ENCODE data around the gene CILP. TPM values are rescaled to one million over a fixed set of nuclear protein-coding genes. Genes with fewer than 3 reads are reported as not detected.

The CILP gene
- polyA plus RNA-seq, 4 donors: 0.67 to 8.7 (median 0.77) TPM

DNA sequence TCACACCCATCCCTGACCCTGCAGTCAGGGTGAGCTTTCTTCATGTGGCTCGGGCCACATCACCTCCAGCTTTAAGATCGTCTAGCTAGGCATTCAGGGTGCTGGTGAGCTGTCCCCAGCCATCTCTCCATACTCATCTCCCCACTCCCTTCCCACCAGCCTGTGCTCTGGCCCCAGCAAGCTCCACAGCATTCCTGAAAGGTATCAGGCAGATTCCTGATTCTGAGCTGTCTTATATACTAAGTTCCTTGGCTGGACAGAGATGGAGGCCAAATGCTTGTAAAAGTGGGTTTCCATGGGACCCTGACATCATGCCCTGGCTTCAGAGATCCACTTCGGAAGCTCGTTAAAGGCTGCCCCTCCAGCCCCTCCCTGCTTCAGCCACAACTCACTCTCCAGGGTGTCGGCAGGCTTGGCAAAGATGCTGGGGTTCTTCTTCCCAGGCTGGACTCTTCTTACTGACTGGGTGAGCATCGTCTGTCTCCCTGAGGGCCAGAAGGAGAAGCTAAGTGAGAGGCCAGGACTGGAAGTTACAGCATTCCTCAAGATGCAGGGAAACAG, 3.9 kb downstream of the CILP start:
- Histone ChIP-seq H3K27me3 (ENCODE audit: control insufficient read depth in 3 of 3, insufficient read depth in 3 of 3, low read length in 3 of 3) (no peaks in the 10 kb centered on the region), H3K4me3 (ENCODE audit: low read depth in 1 of 3, low read length in 3 of 3) (no peak overlapping the region), H3K27ac (ENCODE audit: low read depth in 1 of 3, low read length in 2 of 3) (no peak overlapping the region), H3K9me3 (ENCODE audit: control insufficient read depth in 2 of 2, insufficient read depth in 1 of 2, low read depth in 1 of 2, low read length in 1 of 2) (no peaks in the 10 kb centered on the region), H3K36me3 (ENCODE audit: control insufficient read depth in 3 of 3, insufficient read depth in 2 of 3, low read depth in 1 of 3, low read length in 3 of 3) (no peaks in the 10 kb centered on the region), H3K4me1 (ENCODE audit: control insufficient read depth in 3 of 3, insufficient read depth in 2 of 3, low read depth in 1 of 3, low read length in 2 of 3) (peaks cover 0 to 8% (median 0%) of the 10 kb centered on the region in 3 donors)
- WGBS, 3 donors: 73 to 82% (median 76%) methylated on average over 6 of the region's 6 CpGs
- DNase-seq (no peak), FAIRE-seq (no peak)

DNA sequence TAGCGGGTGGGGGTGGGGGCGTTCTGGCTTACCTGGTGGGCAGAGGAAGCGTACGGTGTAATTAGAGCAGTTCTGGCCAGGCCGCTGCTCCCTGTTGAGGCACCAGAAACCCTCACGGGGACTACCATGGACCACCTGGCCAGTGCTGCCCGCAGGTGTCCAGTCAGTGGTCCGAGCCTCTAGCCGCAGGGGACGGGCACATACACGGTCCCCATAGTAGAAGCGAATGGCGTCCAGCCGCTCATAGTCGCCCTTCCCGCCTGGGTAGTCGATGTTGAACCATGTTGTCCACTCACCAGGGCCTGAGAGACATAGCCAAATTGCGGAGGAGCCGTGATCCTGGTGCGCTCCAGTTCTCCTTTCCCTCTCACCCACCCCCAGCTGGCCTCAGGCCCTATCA, 4.5 kb downstream of the CILP start:
- H3K36me3 ChIP-seq (ENCODE audit: control insufficient read depth in 3 of 3, insufficient read depth in 2 of 3, low read depth in 1 of 3, low read length in 3 of 3): no peaks in the 10 kb centered on the region
- H3K9me3 ChIP-seq (ENCODE audit: control insufficient read depth in 2 of 2, insufficient read depth in 1 of 2, low read depth in 1 of 2, low read length in 1 of 2): no peaks in the 10 kb centered on the region
- 95 to 97% (median 97%) methylated on average over 20 of the region's 20 CpGs for WGBS, 3 donors
- FAIRE-seq (no peak), DNase-seq (no peak)
- no peak overlapping the region for H3K4me3 ChIP-seq (ENCODE audit: low read depth in 1 of 3, low read length in 3 of 3)
- peaks cover 0 to 3% (median 0%) of the 10 kb centered on the region in 3 donors for H3K4me1 ChIP-seq (ENCODE audit: control insufficient read depth in 3 of 3, insufficient read depth in 2 of 3, low read depth in 1 of 3, low read length in 2 of 3)
- no peak overlapping the region for H3K27ac ChIP-seq (ENCODE audit: low read depth in 1 of 3, low read length in 2 of 3)
- no peaks in the 10 kb centered on the region for H3K27me3 ChIP-seq (ENCODE audit: control insufficient read depth in 3 of 3, insufficient read depth in 3 of 3, low read length in 3 of 3)

DNA sequence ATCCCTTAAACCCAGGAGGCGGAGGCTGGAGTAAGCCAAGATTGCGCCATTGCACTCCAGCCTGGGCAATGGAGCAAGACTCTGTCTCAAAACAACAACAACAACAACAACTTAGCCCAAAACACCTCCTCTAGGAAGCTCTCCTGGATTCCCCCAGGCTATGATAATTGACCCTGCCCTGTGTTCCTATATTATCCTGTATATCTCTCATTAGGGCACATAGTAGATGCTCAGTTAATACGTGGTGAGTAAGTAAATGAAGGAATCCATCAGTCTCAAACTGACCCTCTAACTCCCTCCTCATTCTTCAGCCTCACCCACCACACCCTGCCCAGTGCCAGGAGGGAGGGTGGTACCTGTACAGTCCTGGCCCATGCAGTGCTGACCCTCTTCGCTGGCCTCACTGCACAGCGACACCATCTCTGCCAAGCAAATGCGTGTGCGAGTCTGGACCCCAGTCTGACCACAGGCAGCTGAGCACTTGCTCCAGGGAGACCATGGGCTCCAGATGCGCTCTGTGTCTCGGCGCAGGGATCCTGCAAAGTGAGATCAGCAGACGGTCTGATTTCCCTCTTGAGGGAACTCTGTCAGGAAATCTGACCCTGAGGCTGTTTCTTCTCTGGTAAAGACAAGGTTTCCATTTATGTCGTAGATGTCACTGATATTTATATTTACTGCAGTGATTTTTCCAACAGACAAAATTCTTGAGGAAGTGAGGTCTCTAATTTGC, 6.2 kb downstream of the CILP start:
- Histone ChIP-seq H3K4me1 (ENCODE audit: control insufficient read depth in 3 of 3, insufficient read depth in 2 of 3, low read depth in 1 of 3, low read length in 2 of 3) (no peaks in the 10 kb centered on the region), H3K4me3 (ENCODE audit: low read depth in 1 of 3, low read length in 3 of 3) (no peak overlapping the region), H3K27me3 (ENCODE audit: control insufficient read depth in 3 of 3, insufficient read depth in 3 of 3, low read length in 3 of 3) (no peaks in the 10 kb centered on the region), H3K27ac (ENCODE audit: low read depth in 1 of 3, low read length in 2 of 3) (no peak overlapping the region), H3K36me3 (ENCODE audit: control insufficient read depth in 3 of 3, insufficient read depth in 2 of 3, low read depth in 1 of 3, low read length in 3 of 3) (no peaks in the 10 kb centered on the region), H3K9me3 (ENCODE audit: control insufficient read depth in 2 of 2, insufficient read depth in 1 of 2, low read depth in 1 of 2, low read length in 1 of 2) (no peaks in the 10 kb centered on the region)
- WGBS, 3 donors: 92 to 95% (median 94%) methylated on average over 12 of the region's 12 CpGs
- no peak for FAIRE-seq
- DNase-seq: no peak

DNA sequence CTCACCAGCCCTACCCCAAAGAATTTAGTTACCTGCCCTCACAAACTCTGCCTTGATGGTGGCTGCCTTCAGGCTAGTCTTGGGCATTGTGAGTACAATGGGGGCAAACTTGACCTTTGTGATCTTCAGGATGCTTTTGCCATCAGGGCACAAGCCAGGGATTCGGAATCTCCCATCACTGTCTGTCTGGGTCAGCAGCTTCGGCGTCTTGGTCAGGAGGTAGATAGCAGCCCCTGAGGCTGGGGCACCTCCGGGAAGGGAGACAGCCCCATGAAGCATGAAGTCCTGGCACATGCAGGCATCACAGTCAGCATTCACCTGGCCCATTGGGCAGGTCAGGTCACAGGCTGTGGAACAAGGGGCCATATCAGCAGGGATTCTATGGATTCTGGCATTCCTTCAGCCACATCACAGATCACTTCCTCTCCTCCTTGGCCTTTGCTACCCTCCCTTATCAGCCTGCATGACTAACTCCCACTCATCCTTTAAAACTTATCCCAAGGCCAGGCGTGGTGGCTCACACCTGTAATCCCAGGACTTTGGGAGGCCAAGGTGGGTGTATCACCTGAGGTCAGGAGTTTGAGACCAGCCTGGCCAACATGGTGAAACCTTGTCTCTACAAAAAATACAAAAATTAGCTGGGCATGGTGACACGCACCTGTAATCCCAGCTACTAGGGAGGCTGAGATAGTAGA, 6.9 kb downstream of the CILP start:
- FAIRE-seq (no peak), DNase-seq (no peak)
- H3K4me1 ChIP-seq (ENCODE audit: control insufficient read depth in 3 of 3, insufficient read depth in 2 of 3, low read depth in 1 of 3, low read length in 2 of 3): no peaks in the 10 kb centered on the region
- WGBS, 3 donors: 82 to 90% (median 89%) methylated on average over 6 of the region's 6 CpGs
- H3K27me3 ChIP-seq (ENCODE audit: control insufficient read depth in 3 of 3, insufficient read depth in 3 of 3, low read length in 3 of 3): no peaks in the 10 kb centered on the region
- H3K36me3 ChIP-seq (ENCODE audit: control insufficient read depth in 3 of 3, insufficient read depth in 2 of 3, low read depth in 1 of 3, low read length in 3 of 3): no peaks in the 10 kb centered on the region
- no peak overlapping the region for H3K27ac ChIP-seq (ENCODE audit: low read depth in 1 of 3, low read length in 2 of 3)
- no peaks in the 10 kb centered on the region for H3K9me3 ChIP-seq (ENCODE audit: control insufficient read depth in 2 of 2, insufficient read depth in 1 of 2, low read depth in 1 of 2, low read length in 1 of 2)
- H3K4me3 ChIP-seq (ENCODE audit: low read depth in 1 of 3, low read length in 3 of 3): no peak overlapping the region

DNA sequence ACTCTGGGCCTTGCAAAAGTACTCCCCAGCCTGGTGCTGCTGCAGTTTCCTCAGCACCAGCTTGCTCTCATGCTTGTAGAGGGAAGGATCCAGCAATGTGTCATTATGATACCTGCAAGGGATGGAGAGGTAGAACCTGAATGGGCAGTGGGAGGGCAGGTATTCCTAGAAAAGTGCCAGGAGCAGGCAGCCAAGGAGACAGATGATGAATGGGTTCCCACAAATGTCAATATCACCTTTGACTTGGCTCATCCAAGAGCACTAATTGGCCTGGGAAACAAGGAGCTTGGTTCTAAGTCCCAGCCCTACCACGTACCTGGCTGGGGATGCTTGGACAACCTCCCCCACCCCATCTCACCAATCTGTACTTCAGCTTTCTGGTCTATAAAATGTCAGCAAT, 9.4 kb downstream of the CILP start:
- Histone ChIP-seq H3K27ac (ENCODE audit: low read depth in 1 of 3, low read length in 2 of 3) (no peak overlapping the region), H3K9me3 (ENCODE audit: control insufficient read depth in 2 of 2, insufficient read depth in 1 of 2, low read depth in 1 of 2, low read length in 1 of 2) (no peaks in the 10 kb centered on the region), H3K4me1 (ENCODE audit: control insufficient read depth in 3 of 3, insufficient read depth in 2 of 3, low read depth in 1 of 3, low read length in 2 of 3) (no peaks in the 10 kb centered on the region), H3K27me3 (ENCODE audit: control insufficient read depth in 3 of 3, insufficient read depth in 3 of 3, low read length in 3 of 3) (no peaks in the 10 kb centered on the region), H3K36me3 (ENCODE audit: control insufficient read depth in 3 of 3, insufficient read depth in 2 of 3, low read depth in 1 of 3, low read length in 3 of 3) (no peaks in the 10 kb centered on the region), H3K4me3 (ENCODE audit: low read depth in 1 of 3, low read length in 3 of 3) (no peak overlapping the region)
- WGBS, 3 donors: 71 to 75% (median 73%) methylated on average over 1 of the region's 1 CpG
- no peak for FAIRE-seq
- DNase-seq: no peak

DNA sequence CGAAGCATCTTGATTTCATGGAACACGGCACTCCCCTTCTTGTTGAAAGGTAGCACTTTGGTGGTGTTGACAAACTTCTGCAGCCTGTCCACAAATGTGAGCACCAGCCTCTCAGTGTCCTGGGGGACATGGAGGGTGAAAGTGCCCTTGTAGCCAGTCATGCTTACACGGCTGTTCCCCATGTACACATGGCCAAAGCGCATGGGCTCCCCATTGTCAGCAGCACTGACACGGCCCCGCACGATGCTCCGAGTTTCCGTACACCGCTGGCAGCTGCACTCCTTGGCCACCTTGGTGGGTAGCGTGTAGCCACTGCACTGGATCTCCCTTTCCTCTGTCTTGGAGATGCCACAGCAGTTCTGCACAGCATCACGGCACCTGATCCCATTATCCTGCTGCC, 12.7 kb downstream of the CILP start:
- FAIRE-seq (no peak), DNase-seq (no peak)
- Histone ChIP-seq H3K27me3 (ENCODE audit: control insufficient read depth in 3 of 3, insufficient read depth in 3 of 3, low read length in 3 of 3) (no peaks in the 10 kb centered on the region), H3K36me3 (ENCODE audit: control insufficient read depth in 3 of 3, insufficient read depth in 2 of 3, low read depth in 1 of 3, low read length in 3 of 3) (no peaks in the 10 kb centered on the region), H3K4me1 (ENCODE audit: control insufficient read depth in 3 of 3, insufficient read depth in 2 of 3, low read depth in 1 of 3, low read length in 2 of 3) (no peaks in the 10 kb centered on the region), H3K9me3 (ENCODE audit: control insufficient read depth in 2 of 2, insufficient read depth in 1 of 2, low read depth in 1 of 2, low read length in 1 of 2) (no peaks in the 10 kb centered on the region), H3K27ac (ENCODE audit: low read depth in 1 of 3, low read length in 2 of 3) (no peak overlapping the region), H3K4me3 (ENCODE audit: low read depth in 1 of 3, low read length in 3 of 3) (no peak overlapping the region)
- 94 to 98% (median 95%) methylated on average over 12 of the region's 12 CpGs for WGBS, 3 donors

DNA sequence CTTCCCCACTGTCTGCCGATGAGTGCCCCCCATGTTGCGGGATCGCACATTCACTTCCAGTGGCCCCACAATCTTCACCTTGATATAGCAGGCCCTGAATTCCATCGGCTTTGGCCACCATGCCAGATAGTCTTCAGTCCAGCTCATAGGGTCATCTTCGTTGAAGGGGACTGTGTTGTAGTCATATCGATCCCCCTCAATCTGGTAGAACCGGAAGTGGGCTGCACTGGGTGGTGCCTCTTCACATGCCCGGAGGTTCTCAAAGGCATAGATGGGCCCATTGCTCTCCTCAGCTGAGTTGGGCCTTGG, 14.0 kb downstream of the CILP start:
- no peak overlapping the region for H3K27ac ChIP-seq (ENCODE audit: low read depth in 1 of 3, low read length in 2 of 3)
- FAIRE-seq (no peak), DNase-seq (no peak)
- no peak overlapping the region for H3K4me3 ChIP-seq (ENCODE audit: low read depth in 1 of 3, low read length in 3 of 3)
- 95 to 97% (median 97%) methylated on average over 8 of the region's 8 CpGs for WGBS, 3 donors
- no peaks in the 10 kb centered on the region for H3K27me3 ChIP-seq (ENCODE audit: control insufficient read depth in 3 of 3, insufficient read depth in 3 of 3, low read length in 3 of 3)
- H3K4me1 ChIP-seq (ENCODE audit: control insufficient read depth in 3 of 3, insufficient read depth in 2 of 3, low read depth in 1 of 3, low read length in 2 of 3): no peaks in the 10 kb centered on the region
- no peaks in the 10 kb centered on the region for H3K9me3 ChIP-seq (ENCODE audit: control insufficient read depth in 2 of 2, insufficient read depth in 1 of 2, low read depth in 1 of 2, low read length in 1 of 2)
- H3K36me3 ChIP-seq (ENCODE audit: control insufficient read depth in 3 of 3, insufficient read depth in 2 of 3, low read depth in 1 of 3, low read length in 3 of 3): no peaks in the 10 kb centered on the region

DNA sequence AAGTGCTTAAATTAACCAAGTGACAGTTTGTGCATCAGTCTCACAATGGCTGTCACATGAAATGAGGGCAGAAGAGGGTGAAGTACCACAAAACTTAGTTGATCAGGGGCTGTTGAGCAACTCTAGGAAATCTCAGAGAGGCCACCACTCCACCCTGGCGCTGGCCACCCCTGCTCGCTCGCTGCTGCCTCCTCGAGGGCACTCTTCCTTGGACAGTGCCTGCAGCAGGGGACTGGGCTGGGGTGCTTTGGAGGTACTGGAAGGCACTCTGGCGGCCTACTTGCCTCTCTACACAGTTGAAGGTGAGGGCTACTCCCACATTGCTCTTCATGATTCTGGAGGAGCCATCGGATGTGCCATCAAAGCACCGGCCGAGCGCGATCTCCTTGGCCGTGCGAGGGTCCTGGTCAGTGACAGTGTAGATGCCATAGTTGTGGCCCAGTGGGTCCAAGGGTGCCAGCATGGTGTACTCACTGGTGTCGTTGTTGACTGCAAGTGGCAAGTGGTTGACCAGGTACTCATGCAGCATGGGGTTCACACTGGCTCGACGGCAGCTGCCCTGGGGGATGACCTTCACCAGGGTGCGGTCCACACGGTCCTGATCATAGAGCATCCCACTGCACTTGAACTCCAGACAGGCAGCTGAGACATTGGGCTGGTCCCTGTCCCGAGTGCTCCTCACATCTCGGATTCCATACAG, 14.5 kb downstream of the CILP start:
- FAIRE-seq (no peak), DNase-seq (no peak)
- Histone ChIP-seq H3K27ac (ENCODE audit: low read depth in 1 of 3, low read length in 2 of 3) (no peak overlapping the region), H3K9me3 (ENCODE audit: control insufficient read depth in 2 of 2, insufficient read depth in 1 of 2, low read depth in 1 of 2, low read length in 1 of 2) (no peaks in the 10 kb centered on the region), H3K4me3 (ENCODE audit: low read depth in 1 of 3, low read length in 3 of 3) (no peak overlapping the region), H3K36me3 (ENCODE audit: control insufficient read depth in 3 of 3, insufficient read depth in 2 of 3, low read depth in 1 of 3, low read length in 3 of 3) (no peaks in the 10 kb centered on the region), H3K27me3 (ENCODE audit: control insufficient read depth in 3 of 3, insufficient read depth in 3 of 3, low read length in 3 of 3) (no peaks in the 10 kb centered on the region), H3K4me1 (ENCODE audit: control insufficient read depth in 3 of 3, insufficient read depth in 2 of 3, low read depth in 1 of 3, low read length in 2 of 3) (no peaks in the 10 kb centered on the region)
- WGBS, 3 donors: 95 to 96% (median 96%) methylated on average over 19 of the region's 19 CpGs
